ENCODE results near the gene MGME1.

Gene MGME1, protein sequence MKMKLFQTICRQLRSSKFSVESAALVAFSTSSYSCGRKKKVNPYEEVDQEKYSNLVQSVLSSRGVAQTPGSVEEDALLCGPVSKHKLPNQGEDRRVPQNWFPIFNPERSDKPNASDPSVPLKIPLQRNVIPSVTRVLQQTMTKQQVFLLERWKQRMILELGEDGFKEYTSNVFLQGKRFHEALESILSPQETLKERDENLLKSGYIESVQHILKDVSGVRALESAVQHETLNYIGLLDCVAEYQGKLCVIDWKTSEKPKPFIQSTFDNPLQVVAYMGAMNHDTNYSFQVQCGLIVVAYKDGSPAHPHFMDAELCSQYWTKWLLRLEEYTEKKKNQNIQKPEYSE

DNA sequence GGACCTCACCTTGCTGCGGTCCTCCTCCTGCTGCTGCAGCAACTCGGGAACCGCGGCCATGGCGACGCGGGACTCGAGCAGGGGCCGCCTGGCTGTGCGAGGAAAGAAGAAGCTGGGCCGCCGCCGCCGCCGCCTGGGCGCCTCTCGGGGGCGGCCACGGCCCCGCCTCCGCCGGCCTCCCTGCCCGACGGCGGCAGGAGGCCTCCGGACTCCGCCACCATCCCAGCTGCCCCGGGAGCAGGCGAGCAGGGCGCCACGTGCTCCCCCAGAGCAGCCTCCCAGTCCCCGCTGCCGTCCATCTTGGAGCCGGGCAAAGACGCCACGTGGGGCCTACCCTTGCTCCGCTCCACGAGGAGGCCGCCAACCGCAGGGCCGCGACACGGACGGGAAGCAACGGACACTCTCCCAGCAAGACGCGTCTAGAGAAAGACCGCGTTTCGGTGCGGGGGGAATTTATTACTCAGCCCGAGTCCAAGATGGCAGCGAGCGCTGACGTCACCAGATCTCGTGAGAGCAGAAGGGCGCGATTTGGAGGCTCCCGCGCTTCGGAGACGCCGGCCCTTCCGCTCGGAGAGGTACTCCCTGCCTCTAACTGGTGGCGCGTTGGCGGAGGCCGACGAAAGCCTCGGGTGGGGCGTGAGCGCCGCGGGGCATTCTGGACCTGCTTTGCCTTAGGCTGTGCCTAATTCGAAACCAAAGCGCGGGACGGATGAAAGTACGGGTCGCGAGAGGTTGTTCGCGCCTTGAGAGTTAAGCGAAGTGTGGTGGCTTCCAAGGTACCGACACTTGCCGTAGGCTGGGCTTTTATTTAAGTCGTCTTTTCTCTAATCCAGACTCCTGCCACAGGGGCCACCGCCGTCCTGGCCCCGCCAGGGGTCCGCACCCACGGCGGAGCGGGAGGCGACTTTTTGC, at the start of gene MGME1, which contains the start of gene SNX5:
Gene MGME1 (plus strand): TSS at position 653 of the 912 bp plus-strand sequence. CDS start 842 bp downstream, outside the sequence.
Gene SNX5 (minus strand): TSS at position 429 of the 912 bp plus-strand sequence. CDS start 369 bp downstream, at position 60.
- peak; percentile 100 for DNase-seq (ENCODE audit: low spot score)

DNA sequence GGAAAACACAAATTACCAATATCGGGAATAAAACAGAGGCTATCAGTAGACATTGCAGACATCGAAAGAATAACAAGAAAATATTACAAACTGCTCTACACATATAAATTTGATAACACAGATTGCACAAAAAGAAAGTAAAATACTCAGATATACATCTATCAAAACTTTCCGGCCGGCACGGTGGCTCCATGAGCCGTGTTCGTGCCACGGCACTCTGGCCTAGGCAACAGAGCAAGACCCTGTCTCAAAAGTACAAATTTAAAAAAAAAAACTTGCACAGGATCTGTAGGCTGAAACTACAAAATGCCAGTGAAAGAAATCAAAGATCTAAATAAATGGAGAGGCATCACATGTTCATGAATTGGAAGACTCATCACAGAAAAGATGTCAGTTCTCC, 49.7 kb upstream of the MGME1 start:
- DNase-seq (ENCODE audit: low spot score), result no peak

DNA sequence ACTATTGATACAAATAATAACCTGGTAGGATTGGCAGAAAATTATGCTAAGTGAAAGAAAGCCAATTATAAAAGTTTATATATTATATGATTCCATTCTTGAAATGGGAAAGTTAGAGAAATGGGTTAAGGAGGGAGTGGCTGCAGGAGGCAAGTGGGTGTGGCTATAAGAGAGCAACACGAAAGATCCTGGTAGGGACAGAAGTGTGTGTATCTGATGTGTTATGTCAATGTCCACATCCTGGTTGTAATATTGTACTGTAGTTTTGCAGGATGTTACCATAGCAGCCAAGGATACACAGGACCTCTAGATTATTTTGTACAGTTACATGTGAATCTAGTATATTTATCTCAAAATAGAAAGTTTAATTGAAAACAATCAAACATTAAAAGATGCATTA, 47.0 kb upstream of the MGME1 start:
- DNase-seq (ENCODE audit: low spot score), result no peak

DNA sequence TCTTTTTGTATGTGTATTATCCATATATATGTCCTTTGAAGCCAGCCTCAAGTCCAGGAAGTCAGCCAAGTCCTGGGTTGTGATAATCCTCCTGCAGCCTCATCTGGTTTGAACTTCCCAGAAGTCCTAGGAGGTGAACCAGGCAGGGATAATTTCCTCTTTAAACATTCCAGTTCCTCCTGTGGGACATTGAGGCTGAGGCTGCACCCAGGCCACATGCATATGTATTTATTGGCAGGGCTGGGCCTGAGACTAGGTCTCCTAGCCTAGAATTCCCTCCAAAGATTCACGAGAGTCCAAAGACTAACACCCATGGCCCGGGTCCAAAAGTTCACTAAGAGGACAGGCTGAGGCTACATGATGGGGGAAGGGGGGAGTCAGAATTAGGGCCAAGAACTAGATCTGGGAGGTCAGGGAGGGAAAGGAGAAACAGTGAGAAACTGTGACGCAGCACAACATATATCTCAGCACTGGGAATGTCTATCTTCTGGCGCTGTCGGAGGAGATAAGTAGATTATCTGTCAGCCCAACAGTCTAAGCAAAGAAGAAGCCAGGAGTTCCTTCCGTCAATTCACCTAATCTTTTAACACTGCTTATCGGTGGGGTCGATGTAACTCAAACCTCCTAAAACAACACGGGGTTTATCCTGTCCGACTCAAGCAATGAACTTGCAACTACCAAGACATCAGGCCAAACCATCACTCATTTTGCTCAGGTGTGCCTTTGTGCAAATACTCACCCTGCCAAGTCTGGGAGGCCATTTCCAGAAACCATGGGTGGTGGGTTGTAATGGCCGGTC, 43.5 kb upstream of the MGME1 start:
- DNase-seq (ENCODE audit: low spot score), result no peak

DNA sequence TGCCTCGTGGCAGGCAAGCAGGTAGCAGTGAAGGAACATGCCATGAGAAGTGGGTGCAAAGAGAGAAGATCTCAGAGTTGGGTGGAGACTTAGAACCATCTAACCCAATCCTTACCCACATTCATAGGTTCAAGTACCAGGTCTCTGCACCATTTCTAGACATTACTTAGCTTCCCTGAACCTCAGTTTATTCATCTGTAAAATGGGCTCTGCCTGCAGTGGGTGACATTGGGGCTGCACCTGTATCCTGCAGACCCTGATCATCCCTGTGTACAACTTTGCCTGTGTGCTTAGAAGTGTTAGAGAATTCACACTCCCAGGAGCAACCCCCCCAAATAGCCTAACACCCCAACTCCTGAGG, 42.9 kb upstream of the MGME1 start:
- no peak for DNase-seq (ENCODE audit: low spot score)

DNA sequence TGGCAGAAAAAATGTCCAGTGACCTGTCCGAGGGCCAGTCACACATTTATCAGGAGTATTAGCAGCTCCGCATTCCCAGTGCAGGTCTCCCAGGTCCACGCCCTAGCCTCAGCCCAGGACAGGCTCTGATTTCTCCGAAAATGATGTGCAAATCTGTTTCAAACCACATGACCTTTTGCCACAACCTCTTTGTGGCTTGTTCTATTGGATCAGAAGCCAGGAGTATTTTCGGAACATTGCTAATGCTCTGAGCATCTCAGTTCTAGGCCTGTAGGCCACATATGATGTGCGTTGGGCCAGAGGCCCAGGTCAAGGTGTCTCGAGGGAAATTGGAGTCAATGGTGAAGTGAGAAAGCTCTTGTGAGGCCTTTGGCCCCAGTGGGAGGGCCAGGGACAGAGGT, 40.6 kb upstream of the MGME1 start:
- DNase-seq (ENCODE audit: low spot score), result no peak

DNA sequence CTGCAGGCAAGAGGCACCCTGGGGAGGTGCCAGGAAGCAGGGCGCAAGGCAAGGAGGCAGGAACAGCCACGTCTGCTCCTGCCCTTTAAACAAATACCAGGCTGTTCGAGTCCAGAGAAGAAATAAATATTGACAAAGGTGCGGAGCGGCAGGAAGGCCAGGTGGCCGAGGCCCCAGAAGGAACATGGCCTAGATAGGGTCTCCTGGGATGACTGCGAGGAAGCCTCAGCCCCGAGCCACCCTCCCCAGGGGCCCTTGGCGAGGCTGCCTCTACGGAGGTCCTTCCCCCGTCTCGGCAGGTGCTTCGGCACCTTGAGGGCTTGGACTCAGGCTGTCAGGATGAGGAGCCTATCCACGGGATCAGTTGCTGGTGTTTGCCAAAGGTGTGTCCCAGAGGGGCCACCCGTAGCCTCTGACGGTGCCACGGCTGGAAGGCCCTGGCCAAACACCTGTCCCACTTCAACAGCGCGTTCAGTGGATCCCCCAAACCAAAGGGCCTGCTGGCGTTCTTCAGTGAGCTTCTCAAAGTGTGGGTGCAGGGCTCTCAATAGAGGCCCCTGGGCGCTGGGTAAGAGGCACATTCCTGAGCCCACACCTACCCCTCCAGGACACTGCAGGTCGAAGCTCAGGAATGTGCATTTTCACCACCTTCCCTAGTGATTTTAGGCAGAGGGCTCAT, 40.0 kb upstream of the MGME1 start:
- no peak for DNase-seq (ENCODE audit: low spot score)

DNA sequence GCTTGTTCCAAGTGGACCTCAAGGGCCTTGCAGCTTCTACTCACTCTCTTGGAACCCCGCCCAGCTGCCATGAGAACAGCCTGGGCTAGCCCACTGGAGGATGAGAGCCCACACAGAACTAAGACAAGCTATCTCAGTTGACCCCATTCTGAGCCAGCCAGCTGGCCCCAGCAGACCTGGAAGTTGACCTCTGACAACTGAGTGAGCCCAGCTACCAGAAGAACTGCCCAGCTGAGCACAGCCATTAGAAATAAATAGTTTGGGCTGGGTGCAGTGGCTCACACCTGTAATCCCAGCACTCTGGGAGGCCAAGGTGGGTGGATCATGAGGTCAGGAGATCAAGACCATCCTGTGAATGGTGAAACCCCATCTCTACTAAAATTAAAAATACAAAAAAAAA, 37.3 kb upstream of the MGME1 start:
- DNase-seq (ENCODE audit: low spot score), result no peak

DNA sequence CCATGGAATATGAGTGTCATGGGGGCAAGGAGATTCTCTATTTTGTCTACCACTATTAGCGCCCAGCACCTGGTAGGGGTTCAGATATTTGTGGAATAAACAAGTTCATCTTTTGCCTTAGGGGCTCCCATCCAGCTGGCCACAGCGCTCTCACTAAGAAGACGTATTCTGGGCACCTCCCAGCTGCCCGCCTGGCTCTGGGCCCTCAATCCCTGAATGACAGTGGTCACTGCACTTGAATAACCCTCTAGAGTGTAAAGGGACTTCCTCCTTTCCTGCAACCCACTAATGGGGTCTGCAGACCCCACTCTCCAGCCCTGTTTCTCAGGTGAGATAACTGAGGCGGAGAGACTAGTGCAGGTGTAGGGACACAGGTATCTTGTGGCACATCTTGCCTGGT, 36.4 kb upstream of the MGME1 start:
- DNase-seq (ENCODE audit: low spot score), result no peak

DNA sequence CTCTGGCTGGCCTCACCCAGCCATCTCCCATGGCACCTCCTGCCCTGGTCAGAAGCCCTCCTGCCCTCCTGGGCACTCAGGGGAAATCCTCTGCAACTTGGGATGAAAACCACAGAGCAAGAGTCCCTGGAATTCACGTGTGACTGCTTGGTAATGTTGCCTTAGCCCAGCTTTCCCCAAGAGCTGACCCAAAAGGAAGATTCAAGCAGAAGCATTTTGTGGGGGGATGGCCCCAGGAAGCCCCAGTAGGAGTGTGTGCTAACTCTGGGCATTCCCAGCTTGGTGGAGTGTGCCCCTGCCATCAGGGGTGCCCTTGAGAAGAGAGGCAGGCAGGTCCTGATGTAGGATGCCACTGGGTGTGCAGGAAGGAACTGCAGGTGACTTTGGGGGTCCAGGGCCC, 35.7 kb upstream of the MGME1 start:
- DNase-seq (ENCODE audit: low spot score), result no peak

DNA sequence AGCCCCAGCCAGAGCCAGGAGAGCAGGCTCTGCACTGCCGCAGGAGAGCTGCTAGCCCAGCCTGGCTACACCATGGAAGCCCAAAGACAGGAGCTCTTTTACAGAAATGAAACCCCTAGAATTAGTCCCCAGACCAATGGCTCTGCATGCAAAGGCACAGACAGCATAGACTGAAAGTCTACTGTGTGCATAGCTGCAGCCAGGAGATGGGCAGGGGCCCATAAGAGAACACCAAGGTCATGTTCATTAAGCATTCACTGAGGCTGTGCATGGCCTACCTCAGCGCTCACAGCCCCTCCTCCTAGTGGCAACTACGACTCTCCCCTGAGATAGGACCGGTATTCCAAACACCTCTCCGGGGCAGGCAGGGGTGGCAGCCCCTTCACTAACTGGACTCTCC, 35.1 kb upstream of the MGME1 start:
- DNase-seq (ENCODE audit: low spot score), result no peak

DNA sequence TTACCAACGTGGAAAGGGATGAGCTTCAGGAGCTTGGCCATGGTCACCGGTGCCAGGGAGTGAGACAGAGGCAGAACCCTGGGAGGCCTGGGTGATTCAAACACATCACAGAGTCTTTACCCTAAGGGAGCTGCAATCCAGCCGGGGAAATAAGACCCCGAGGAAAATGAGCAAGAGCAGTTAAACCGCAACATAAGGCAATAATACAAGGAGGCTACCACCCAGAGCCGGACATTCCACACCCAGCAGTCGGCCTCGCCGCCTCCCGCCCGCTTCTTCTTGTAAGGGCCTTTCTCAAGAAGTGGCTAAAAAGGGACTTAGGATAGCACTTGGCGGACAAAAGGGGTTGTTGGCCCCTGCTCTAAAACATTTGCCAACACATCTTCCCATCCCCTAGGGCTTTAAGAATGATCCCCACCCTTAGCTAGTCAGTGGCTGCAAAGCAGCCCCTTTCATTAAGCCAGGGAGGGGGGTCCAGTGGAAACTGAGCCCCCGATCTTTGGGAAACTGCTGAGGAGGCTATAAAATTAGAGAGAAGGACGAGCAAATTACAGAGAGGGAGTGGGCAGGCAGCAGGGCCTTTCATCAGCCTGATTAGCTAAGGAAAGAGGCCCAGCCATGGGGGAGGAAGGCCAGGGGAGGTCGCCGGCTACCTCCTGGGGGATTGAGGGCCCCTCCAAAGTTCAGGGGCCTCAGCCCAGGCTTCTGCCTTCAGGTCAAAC, 34.5 kb upstream of the MGME1 start:
- DNase-seq (ENCODE audit: low spot score), result no peak

DNA sequence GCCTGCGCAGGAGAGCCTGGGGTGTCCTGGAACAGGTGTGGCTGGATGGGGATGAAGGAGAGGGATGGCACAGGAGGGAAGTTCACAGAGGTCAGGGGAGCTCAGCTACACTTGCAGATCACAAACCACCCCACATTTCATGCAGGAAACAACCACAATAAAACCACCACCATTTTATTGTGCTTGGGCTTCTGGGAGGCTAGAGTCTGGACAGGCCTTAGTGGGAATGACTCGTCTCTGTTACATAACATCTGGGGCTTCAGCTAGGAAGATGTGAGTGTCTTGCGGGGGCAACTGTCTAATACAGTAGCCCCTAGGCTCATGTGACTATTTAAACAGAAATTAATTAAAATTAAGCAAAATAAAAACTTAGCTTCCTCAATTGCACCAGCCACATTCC, 33.6 kb upstream of the MGME1 start:
- no peak for DNase-seq (ENCODE audit: low spot score)

DNA sequence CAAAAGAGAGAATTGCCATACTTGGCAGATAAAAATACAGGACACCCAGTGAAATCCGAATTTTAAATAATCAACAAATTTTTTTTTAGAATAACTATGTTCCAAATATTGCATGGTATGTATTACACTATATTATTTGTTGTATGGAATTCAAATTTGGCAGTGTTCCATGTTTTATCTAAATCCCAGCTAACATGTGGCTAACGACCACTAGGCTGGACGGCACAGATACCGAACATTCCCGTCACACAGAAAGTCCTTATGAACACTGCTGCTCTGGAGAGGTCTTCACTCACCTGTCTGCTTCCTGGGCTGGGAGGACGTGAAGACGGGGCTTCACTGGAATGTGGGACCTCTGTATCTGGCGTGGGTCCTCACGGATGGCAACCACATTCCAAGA, 33.1 kb upstream of the MGME1 start:
- DNase-seq (ENCODE audit: low spot score), result no peak

DNA sequence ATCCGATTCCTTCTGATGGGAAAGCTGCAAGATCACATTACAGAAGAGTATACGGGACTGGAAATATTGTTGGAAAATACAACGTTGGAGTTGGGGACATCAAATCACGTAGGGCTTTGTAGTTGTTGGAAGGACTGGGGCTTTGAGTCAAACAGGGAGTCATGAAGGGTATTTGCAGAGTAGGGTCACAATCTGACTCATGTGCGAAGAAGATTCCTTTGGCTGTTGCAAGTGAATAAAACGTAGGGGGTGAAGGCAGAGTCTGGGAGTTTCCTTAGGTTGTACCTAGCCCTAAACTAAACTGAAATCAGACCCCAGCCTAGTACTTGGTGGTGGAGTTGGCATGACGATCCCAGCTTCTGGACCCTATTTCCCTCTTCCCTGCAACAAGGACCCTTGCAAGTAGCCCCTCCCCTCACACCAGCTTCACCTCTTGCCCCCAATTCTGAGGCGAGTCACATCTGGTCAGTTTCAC, 32.5 kb upstream of the MGME1 start:
- DNase-seq (ENCODE audit: low spot score), result no peak

DNA sequence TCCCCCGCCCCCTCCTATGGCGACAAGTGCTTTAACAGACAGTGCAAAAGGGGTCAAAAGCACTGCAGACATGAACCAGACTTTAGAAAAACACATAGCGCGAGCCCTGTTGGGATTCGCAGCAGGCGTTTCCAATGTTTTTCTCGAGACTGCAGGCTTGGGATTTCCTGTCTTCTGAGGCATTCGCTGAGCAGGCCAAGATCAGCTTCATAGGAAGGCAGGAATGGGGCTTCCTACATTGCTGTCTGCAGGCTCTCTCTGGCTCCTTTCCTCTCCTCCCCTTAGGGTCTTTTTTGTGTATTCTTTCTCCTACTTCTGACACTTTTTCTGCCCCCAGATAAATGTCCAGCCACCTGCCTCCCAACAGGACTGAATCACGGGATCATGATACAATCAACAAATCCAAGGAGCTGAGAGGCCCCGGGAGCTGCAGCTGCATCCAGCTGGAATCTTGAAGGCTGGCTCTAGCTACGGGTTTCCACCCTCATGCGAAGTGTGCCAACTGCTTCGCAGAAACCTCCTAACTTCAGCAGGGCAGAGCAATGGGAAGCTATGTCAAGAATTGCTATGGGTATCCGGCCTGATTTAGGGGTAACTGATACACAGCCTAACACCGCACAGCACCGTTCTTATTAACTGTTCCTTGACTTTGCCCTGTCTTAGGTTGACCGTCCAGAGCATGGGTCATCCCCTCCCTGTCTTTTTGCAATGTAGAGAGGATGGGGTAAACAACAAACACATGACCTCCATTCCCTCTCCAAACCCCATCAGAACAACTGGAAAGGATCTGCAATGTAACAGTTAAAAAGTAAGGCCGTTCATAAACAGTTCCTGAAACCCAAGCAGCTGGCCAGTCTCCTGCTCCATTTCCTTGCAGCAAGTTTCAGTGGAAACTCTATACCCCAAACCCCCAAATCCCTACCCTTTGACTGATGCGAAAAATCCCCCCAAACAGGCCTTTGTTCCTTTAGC, 31.8 kb upstream of the MGME1 start:
- DNase-seq (ENCODE audit: low spot score), result no peak

DNA sequence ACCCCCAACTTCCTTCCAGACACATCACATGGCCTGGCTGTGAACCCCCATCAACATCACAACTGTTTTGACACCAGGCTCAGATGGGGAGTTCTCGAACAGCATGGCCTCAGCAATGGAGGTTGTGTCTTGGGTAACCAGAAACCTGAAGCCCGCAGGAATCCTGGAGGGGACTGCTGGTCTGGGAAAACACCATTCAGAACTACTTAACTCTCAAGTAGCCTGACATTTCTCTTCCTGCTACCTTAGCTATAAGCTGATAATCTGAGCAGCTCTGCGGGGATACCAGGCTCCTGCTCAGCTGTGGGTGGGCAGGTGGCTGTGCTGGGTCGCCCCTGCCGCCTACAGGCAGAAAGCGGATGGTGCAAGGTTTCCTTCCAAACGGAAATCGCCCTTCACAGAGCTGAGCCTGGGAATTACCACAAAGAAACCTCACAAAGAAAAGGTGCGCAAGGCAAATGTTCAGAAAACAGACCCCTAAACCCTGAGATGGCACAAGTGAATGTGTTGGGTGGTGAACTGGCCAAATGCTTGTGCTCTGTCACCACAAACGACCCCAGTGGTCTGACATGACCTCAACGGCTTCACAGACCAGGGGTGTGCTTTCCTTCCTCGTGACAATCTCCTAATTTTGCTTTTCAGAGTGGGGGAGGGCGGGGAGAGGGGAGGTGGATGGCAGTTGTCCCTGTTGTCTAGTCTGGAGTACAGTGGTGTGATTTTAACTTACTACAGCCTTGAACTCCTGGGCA, 29.8 kb upstream of the MGME1 start:
- peak; percentile 63 for DNase-seq (ENCODE audit: low spot score)

DNA sequence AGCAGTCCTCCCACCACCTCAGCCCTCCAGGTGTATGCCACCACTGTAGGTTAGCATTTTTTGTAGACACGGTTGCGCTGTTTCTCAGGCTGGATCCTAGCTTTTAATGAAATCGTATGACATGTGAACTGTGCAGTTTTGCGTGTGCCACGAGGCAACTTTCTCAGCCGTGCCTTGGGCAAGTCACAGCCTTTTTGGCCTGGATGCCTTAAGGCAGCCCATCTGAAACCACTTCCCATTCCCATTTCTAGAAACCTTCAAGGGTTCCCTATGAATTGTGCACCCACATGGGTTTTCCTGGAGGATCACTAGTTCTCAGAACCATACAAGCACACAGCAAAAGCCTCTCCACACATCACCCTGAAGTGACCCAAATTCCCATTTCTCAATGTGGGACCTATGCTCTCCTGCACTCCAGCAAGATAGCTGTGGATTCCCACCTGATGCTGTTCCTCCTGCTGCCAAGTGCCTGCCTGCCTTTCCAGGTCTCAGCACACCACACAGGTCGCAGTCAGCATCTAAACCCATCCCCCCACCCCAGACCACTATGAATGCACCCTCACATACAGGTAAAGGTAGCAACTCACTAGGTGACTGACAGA, 29.1 kb upstream of the MGME1 start:
- no peak for DNase-seq (ENCODE audit: low spot score)
